Keratinocyte (primary cell): ENCODE data around the gene FOXJ3. TPM values are rescaled to one million over a fixed set of nuclear protein-coding genes. Genes with fewer than 3 reads are reported as not detected.

Source experiments
- DNase-seq: peaks from one replicate; pipeline ENCODE4 v3.0.0-alpha.2; 2011; ENCODE audit warnings: low read depth, missing footprints, low spot score
- FAIRE-seq: peaks from 2 replicates; lab custom pipeline; 2011; peaks lifted over from hg19 to GRCh38; lab: Jason Lieb, UNC
- H2AFZ ChIP-seq: 2 replicates; pipeline ENCODE4 v1.6.0; 2012; ENCODE audit warnings: low read length, control low read depth, inconsistent platforms; ENCODE audit not compliant: control insufficient read depth
- H3K27ac ChIP-seq: 2 replicates; pipeline ENCODE4 v1.5.1; 2011; ENCODE audit warnings: low read length; ENCODE audit not compliant: control insufficient read depth, insufficient read depth
- H3K27me3 ChIP-seq: 3 replicates; pipeline ENCODE4 v1.6.0; 2011; ENCODE audit warnings: low read length; ENCODE audit not compliant: control insufficient read depth, insufficient read depth; ENCODE audit errors: extremely low read depth
- H3K36me3 ChIP-seq, 2 experiments: 2 replicates in 1 of 2; 3 replicates in 1 of 2; pipeline ENCODE4 v1.5.1; 2011; ENCODE audit warnings: low read length in 2 of 2, mild to moderate bottlenecking in 1 of 2; ENCODE audit not compliant: control insufficient read depth in 2 of 2, insufficient read depth in 2 of 2; ENCODE audit errors: extremely low read depth in 1 of 2
- H3K4me1 ChIP-seq: 3 replicates; pipeline ENCODE4 v1.5.1; 2011; ENCODE audit warnings: low read length; ENCODE audit not compliant: control insufficient read depth, insufficient read depth; ENCODE audit errors: extremely low read depth
- H3K4me2 ChIP-seq: 3 replicates; pipeline ENCODE4 v1.6.0; 2011; ENCODE audit warnings: low read depth, low read length; ENCODE audit not compliant: control insufficient read depth, insufficient read depth; ENCODE audit errors: extremely low read depth
- H3K4me3 ChIP-seq, 3 experiments: fragments of 200-600 bp in 1 of 3; sonication (generic) in 1 of 3; 2 replicates in 2 of 3; 3 replicates in 1 of 3; pipeline ENCODE4 v1.5.1; 2011 to 2016; ENCODE audit warnings: low read length in 3 of 3, mild to moderate bottlenecking in 3 of 3, control low read depth in 2 of 3, inconsistent platforms in 1 of 3, low read depth in 1 of 3, mixed read lengths in 1 of 3, mixed run types in 1 of 3, moderate library complexity in 1 of 3; ENCODE audit not compliant: control insufficient read depth in 2 of 3, insufficient read depth in 2 of 3; ENCODE audit errors: extremely low read depth in 1 of 3
- H3K79me2 ChIP-seq: 2 replicates; pipeline ENCODE4 v1.6.0; 2012; ENCODE audit warnings: low read length; ENCODE audit not compliant: control insufficient read depth, insufficient read depth
- H3K9ac ChIP-seq: 3 replicates; pipeline ENCODE4 v1.6.0; 2011; ENCODE audit warnings: low read length; ENCODE audit not compliant: control insufficient read depth, insufficient read depth; ENCODE audit errors: extremely low read depth
- H3K9me1 ChIP-seq: 3 replicates; pipeline ENCODE4 v1.6.0; 2011; ENCODE audit warnings: low read length; ENCODE audit not compliant: control insufficient read depth, insufficient read depth; ENCODE audit errors: extremely low read depth
- H3K9me3 ChIP-seq: 2 replicates; pipeline ENCODE4 v1.5.1; 2012; ENCODE audit warnings: low read depth, low read length; ENCODE audit not compliant: control insufficient read depth
- H4K20me1 ChIP-seq: 3 replicates; pipeline ENCODE4 v1.6.0; 2011; ENCODE audit warnings: low read length; ENCODE audit not compliant: control insufficient read depth, insufficient read depth; ENCODE audit errors: extremely low read depth
- CTCF ChIP-seq, 3 experiments: IDR thresholded peaks in 1 of 3; conservative IDR thresholded peaks in 1 of 3; optimal IDR thresholded peaks in 1 of 3; 2 replicates in 2 of 3; 3 replicates in 1 of 3; pipeline versions ENCODE3 to v1.5.1; 2011; ENCODE audit warnings: low read length in 3 of 3, mild to moderate bottlenecking in 3 of 3, moderate library complexity in 2 of 3, control low read depth in 1 of 3, inconsistent platforms in 1 of 3; ENCODE audit not compliant: insufficient read depth in 2 of 3; ENCODE audit errors: extremely low read depth in 1 of 3
- EZH2 ChIP-seq: IDR thresholded peaks from one replicate; pipeline ENCODE4 v1.6.1; 2012; ENCODE audit warnings: inconsistent platforms, mild to moderate bottlenecking, low read length, moderate library complexity
- dilution Hi-C: fragments of 300-500 bp; cut with MboI; formaldehyde crosslinking; loops from one replicate; pipeline ENCODE4 v1.7.0; 2020; ENCODE audit warnings: low sequenced_read_pairs; ENCODE audit not compliant: extremely low pct_ligation_motif_present
- polyA plus RNA-seq, 5 experiments: library from polyadenylated mRNA; depleted of rRNA in 3 of 5; stranded (reverse) in 3 of 5; stranded (forward) in 1 of 5; unstranded in 1 of 5; fragments of >200 nt; gene quantifications; 1 replicate in 1 of 5; 2 replicates in 3 of 5; 3 replicates in 1 of 5; pipeline versions ENCODE4 v1.2.1 to v1.2.3, GENCODE V29; 2011 to 2012; ENCODE audit warnings: missing spikeins in 2 of 5, low read depth in 1 of 5, low replicate concordance in 1 of 5

Gene FOXJ3
- polyA plus RNA-seq, 1 donor (not counting 4 experiments of a cell fraction or from before 2014, with no cell fraction given) = 40.2 TPM

DNA sequence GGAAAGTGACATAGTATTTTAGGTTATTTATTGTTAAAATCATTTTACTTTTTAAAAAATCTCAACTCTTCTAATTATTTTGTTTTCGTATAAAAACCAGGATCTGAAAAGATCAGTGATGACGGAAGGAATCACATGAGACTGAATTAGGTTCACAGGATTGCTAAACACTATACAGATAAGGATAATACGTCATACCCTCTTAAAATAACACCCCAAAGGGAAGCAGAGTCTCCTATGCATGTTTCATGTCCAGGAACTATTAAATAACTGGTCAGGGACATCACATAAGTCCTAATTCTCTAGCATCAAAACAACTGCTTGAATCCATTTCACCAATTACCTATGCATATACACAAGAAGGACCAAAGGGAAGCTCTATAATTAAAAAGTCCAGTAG lies 84.9 kb downstream of the FOXJ3 start:
- Histone ChIP-seq H3K4me1 (no peaks in the 10 kb centered on the region), H3K27me3 (no peaks in the 10 kb centered on the region), H3K36me3 (no peaks in the 10 kb centered on the region), H3K9me1 (no peaks in the 10 kb centered on the region), H2AFZ (no peak overlapping the region), H3K9me3 (no peaks in the 10 kb centered on the region), H3K27ac (no peak overlapping the region), H3K9ac (no peak overlapping the region), H3K4me2 (no peak overlapping the region), H3K4me3 (no peak overlapping the region), H3K79me2 (peaks cover 41% of the 10 kb centered on the region), H4K20me1 (no peaks in the 10 kb centered on the region)
- TF ChIP-seq EZH2 = no peak
- no peak for TF ChIP-seq CTCF (optimal IDR thresholded peaks at IDR 0.05 in 1 of 3, IDR thresholded peaks at IDR 0.05 in 1 of 3, conservative IDR thresholded peaks at IDR 0.05 in 1 of 3; ENCODE audit: extremely low read depth in 1 of 3, insufficient read depth in 2 of 3, low read length in 3 of 3)
- dilution Hi-C loops = no loop called here
- no peak for FAIRE-seq
- DNase-seq = no peak

DNA sequence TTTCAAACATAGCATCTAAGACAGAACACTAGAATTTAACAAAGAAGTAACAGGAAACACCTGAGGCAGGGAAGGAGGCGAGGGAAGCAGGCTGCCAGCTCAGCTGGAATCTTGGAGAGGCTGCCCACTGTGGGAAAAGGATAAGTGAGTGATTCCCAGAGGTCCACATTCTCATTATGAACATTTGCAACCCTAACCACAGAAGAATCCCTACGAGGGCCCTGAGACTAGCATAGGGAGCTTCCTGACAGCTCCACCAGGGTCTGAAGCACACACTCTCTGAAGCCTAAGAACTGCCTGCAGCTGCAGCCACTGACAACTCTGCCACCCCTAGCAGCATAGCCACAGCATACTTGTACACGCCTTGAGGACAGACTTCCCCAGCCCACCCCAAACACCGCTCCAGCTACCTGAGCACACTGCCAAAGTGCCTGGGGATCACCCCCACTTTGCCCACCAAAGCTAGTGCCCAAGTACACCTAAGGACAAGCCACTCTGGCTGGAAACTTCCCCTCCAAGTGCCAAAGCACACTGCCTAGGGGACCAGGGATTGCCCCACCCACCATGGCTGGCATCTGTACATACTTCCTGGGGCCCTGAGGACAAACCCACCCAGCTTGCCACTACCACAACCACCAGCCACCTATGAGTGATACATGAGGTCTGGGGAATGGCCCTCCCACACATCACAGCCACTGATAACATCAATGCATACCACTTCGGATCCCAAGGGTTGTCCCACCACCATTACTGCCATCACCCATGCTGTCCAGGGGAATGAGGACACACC lies 93.9 kb downstream of the FOXJ3 start:
- DNase-seq (no peak), FAIRE-seq (peak; percentile 71)
- dilution Hi-C loops = no loop called here
- Histone ChIP-seq H3K27ac (no peak overlapping the region), H3K4me3 (no peak overlapping the region), H3K79me2 (peaks cover 83% of the 10 kb centered on the region), H3K27me3 (no peaks in the 10 kb centered on the region), H3K9me1 (no peaks in the 10 kb centered on the region), H2AFZ (no peak overlapping the region), H3K9ac (no peak overlapping the region), H4K20me1 (peaks cover 3% of the 10 kb centered on the region), H3K36me3 (no peaks in the 10 kb centered on the region), H3K4me2 (no peak overlapping the region), H3K4me1 (peaks cover 6% of the 10 kb centered on the region), H3K9me3 (no peaks in the 10 kb centered on the region)
- TF ChIP-seq EZH2 (no peak), CTCF (optimal IDR thresholded peaks at IDR 0.05 in 1 of 3, IDR thresholded peaks at IDR 0.05 in 1 of 3, conservative IDR thresholded peaks at IDR 0.05 in 1 of 3; ENCODE audit: extremely low read depth in 1 of 3, insufficient read depth in 2 of 3, low read length in 3 of 3) (no peak)
